AG04449 (cell line): ENCODE results near the gene SRRM2.

Experiments used
- CTCF ChIA-PET: fragments of 350-600 bp; formaldehyde crosslinking; extraction: SDS; loops from one replicate; lab custom pipeline; 2021; ENCODE audit warnings: antibody characterized with exemption; lab: Yijun Ruan, JAX
- POLR2A ChIA-PET: fragments of 400-600, 350-600 bp; formaldehyde crosslinking; extraction: SDS; loops from one replicate; lab custom pipeline; 2020; ENCODE audit warnings: antibody characterized with exemption, inconsistent platforms; lab: Yijun Ruan, JAX
- DNase-seq: peaks from one replicate; pipeline ENCODE4 v3.0.0-alpha.2; 2010; ENCODE audit warnings: low read depth, low spot score
- H3K4me3 ChIP-seq: 2 replicates; pipeline ENCODE4 v1.5.1; 2011; ENCODE audit warnings: low read depth, mild to moderate bottlenecking, control low read depth, low read length
- TF ChIP-seq, protein P1 (sequence below): IDR thresholded peaks from one replicate; pipeline ENCODE4 v1.5.1; 2011; ENCODE audit warnings: mild to moderate bottlenecking, moderate library complexity, low read length, control low read depth, inconsistent platforms; ENCODE audit not compliant: insufficient read depth; ENCODE audit errors: missing control alignments

SRRM2 gene

DNA sequence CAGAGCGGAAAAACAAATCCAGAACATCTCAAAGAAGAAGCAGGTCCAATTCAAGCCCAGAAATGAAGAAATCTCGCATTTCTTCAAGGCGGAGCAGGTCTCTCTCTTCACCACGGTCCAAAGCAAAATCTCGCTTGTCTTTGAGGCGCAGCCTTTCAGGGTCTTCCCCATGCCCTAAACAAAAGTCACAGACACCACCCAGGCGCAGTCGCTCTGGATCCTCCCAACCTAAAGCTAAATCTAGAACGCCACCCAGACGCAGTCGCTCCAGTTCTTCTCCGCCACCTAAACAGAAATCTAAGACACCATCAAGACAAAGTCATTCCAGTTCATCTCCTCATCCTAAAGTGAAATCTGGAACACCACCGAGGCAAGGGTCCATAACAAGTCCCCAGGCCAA is 10.3 kb downstream of the SRRM2 start:
- ChIA-PET POLR2A (interaction anchor here (1.2 kb wide), 1 partner anchor 10 kb away, joined by 4 read pairs; the partner anchor contains the start of gene SRRM2), CTCF (no interaction called here)
- DNase-seq = no peak
- TF ChIP-seq, protein P1, sequence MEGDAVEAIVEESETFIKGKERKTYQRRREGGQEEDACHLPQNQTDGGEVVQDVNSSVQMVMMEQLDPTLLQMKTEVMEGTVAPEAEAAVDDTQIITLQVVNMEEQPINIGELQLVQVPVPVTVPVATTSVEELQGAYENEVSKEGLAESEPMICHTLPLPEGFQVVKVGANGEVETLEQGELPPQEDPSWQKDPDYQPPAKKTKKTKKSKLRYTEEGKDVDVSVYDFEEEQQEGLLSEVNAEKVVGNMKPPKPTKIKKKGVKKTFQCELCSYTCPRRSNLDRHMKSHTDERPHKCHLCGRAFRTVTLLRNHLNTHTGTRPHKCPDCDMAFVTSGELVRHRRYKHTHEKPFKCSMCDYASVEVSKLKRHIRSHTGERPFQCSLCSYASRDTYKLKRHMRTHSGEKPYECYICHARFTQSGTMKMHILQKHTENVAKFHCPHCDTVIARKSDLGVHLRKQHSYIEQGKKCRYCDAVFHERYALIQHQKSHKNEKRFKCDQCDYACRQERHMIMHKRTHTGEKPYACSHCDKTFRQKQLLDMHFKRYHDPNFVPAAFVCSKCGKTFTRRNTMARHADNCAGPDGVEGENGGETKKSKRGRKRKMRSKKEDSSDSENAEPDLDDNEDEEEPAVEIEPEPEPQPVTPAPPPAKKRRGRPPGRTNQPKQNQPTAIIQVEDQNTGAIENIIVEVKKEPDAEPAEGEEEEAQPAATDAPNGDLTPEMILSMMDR = no peak
- no peak overlapping the region for H3K4me3 ChIP-seq

DNA sequence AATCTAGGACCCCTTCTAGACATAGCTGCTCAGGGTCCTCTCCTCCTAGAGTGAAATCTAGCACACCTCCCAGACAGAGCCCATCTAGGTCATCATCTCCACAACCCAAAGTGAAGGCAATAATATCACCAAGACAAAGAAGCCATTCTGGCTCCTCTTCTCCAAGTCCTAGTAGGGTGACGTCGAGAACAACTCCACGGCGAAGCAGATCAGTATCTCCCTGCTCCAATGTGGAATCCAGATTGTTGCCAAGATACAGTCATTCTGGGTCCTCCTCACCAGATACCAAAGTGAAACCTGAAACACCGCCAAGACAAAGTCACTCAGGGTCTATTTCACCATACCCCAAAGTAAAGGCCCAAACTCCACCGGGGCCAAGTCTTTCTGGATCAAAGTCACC is 10.7 kb downstream of the SRRM2 start:
- TF ChIP-seq, protein P1 = no peak
- ChIA-PET POLR2A (interaction anchor here (1.2 kb wide), 1 partner anchor 10 kb away, joined by 4 read pairs; the partner anchor contains the start of gene SRRM2), CTCF (no interaction called here)
- H3K4me3 ChIP-seq = no peak overlapping the region
- DNase-seq = no peak

DNA sequence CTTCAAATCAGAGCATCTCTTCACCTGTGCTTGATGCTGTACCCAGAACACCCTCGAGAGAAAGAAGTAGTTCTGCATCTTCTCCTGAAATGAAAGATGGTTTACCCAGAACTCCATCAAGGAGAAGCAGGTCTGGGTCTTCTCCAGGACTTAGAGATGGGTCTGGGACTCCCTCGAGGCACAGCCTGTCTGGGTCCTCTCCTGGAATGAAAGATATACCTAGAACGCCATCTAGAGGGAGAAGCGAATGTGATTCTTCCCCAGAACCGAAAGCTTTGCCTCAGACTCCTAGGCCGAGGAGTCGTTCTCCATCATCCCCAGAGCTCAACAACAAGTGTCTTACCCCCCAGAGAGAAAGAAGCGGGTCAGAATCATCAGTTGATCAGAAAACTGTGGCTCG is 12.3 kb downstream of the SRRM2 start:
- H3K4me3 ChIP-seq = no peak overlapping the region
- POLR2A ChIA-PET = no interaction called here
- CTCF ChIA-PET = interaction anchor here (1.0 kb wide), 1 partner anchor 9 kb away, joined by 5 read pairs; no protein-coding TSS in a partner anchor
- TF ChIP-seq, protein P1 = no peak
- no peak for DNase-seq

DNA sequence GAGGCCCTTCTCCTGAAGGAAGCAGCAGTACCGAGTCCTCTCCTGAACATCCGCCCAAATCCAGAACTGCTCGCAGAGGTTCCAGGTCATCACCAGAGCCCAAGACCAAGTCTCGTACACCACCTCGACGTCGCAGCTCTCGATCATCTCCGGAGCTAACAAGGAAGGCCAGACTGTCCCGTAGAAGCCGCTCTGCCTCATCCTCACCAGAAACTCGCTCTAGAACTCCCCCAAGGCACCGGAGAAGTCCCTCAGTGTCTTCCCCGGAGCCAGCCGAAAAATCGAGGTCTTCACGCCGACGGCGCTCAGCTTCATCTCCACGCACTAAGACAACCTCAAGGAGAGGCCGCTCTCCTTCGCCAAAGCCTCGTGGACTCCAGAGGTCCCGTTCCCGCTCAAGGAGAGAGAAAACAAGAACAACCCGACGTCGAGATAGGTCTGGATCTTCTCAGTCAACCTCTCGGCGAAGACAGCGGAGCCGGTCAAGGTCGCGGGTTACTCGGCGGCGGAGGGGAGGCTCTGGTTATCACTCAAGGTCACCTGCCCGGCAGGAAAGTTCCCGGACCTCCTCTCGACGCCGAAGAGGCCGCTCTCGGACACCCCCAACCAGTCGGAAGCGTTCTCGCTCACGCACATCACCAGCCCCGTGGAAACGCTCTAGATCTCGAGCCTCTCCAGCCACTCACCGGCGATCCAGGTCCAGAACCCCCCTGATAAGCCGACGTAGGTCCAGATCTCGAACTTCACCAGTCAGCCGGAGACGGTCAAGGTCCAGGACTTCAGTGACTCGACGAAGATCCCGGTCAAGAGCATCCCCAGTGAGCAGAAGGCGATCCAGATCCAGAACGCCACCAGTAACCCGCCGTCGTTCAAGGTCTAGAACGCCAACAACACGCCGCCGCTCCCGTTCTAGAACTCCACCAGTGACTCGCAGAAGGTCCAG is 13.3 kb downstream of the SRRM2 start:
- ChIA-PET POLR2A (no interaction called here), CTCF (no interaction called here)
- TF ChIP-seq, protein P1 = no peak

DNA sequence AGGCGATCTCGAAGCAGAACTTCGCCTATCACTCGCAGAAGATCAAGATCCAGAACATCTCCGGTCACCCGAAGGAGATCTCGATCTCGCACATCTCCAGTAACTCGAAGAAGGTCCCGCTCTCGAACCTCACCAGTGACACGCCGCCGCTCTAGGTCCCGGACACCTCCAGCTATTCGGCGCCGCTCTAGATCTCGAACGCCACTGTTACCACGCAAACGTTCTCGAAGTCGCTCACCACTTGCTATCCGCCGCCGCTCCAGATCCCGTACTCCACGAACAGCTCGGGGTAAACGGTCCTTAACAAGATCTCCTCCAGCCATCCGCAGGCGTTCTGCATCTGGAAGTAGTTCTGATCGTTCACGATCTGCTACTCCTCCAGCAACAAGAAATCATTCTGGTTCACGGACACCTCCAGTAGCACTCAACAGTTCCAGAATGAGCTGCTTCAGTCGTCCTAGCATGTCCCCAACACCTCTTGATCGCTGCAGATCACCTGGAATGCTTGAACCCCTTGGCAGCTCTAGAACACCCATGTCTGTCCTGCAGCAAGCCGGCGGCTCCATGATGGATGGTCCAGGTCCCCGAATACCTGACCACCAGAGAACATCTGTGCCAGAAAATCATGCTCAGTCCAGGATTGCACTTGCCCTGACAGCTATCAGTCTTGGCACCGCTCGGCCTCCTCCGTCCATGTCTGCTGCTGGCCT is 14.1 kb downstream of the SRRM2 start:
- no peak for DNase-seq
- ChIA-PET POLR2A (interaction anchor here (1.0 kb wide), 1 partner anchor 9 kb away, joined by 5 read pairs; no protein-coding TSS in a partner anchor), CTCF (interaction anchor here (0.8 to 2.6 kb wide), 2 partner anchors 9 to 102 kb away, joined by 3 to 12 read pairs; no protein-coding TSS in a partner anchor)
- H3K4me3 ChIP-seq = no peak overlapping the region
- TF ChIP-seq, protein P1 = no peak

More for the DNA sequence above, 13.3 kb downstream of the SRRM2 start:
- DNase-seq = no peak
- H3K4me3 ChIP-seq = no peak overlapping the region
